ENCODE measurements around the gene ORC6.

GRCh38 chr16:46730801-46731690 is 41.6 kb downstream of the ORC6 start:
- no peak for TF ChIP-seq EZH2 (IDR thresholded peaks at IDR 0.05; ENCODE audit: insufficient read depth, poor library complexity, severe bottlenecking)
- no peak for TF ChIP-seq EZH2phosphoT487 (IDR thresholded peaks at IDR 0.05; ENCODE audit: insufficient read depth, low read depth)

Data from GM23248 (cell line).